SK-N-SH treated with all-trans-retinoic acid at 6 μM for 48 hours (cell line): ENCODE results near the gene CABLES1.

Experiments
- ATAC-seq: fragments of 200-7000 bp; cut with Tn5 transposase; 3 replicates; pipeline ENCODE4 v1.9.1; 2020; ENCODE audit warnings: mild to moderate bottlenecking, moderate library complexity
- BACH2 ChIP-seq: fragments of 250-450 bp; sonication (Bioruptor Pico); IDR thresholded peaks from 2 replicates; pipeline ENCODE4 v1.9.0; 2021; ENCODE audit warnings: mild to moderate bottlenecking, borderline replicate concordance
- CREB5 ChIP-seq: fragments of 250-450 bp; sonication (Bioruptor Pico); IDR thresholded peaks from 2 replicates; pipeline ENCODE4 v1.5.1; 2020; ENCODE audit warnings: low read depth, mild to moderate bottlenecking, moderate library complexity
- ESRRG ChIP-seq: fragments of 250-450 bp; sonication (Bioruptor Pico); IDR thresholded peaks from 2 replicates; pipeline ENCODE4 v1.6.1; 2021; ENCODE audit warnings: mild to moderate bottlenecking
- GLIS3 ChIP-seq: fragments of 250-450 bp; sonication (Bioruptor Pico); IDR thresholded peaks from 2 replicates; pipeline ENCODE4 v1.5.0; 2020; ENCODE audit warnings: mild to moderate bottlenecking, moderate library complexity
- ISL1 ChIP-seq: fragments of 250-450 bp; sonication (Bioruptor Pico); IDR thresholded peaks from 2 replicates; pipeline ENCODE4 v2.1.2; 2022; ENCODE audit warnings: mild to moderate bottlenecking, moderate library complexity
- OSR1 ChIP-seq: fragments of 250-450 bp; sonication (Bioruptor Pico); IDR thresholded peaks from 2 replicates; pipeline ENCODE4 v1.8.0; 2022; ENCODE audit warnings: moderate library complexity, mild to moderate bottlenecking, inconsistent platforms
- PPARA ChIP-seq: fragments of 250-450 bp; sonication (Bioruptor Pico); IDR thresholded peaks from 2 replicates; pipeline ENCODE4 v1.5.0; 2020; ENCODE audit warnings: mild to moderate bottlenecking, borderline replicate concordance
- SNAI2 ChIP-seq: fragments of 250-450 bp; sonication (Bioruptor Pico); IDR thresholded peaks from 2 replicates; pipeline ENCODE4 v1.5.0; 2020; ENCODE audit warnings: mild to moderate bottlenecking, moderate library complexity
- TCF4 ChIP-seq: fragments of 250-450 bp; sonication (Bioruptor Pico); IDR thresholded peaks from 2 replicates; pipeline ENCODE4 v1.8.0; 2021; ENCODE audit warnings: mild to moderate bottlenecking, moderate library complexity, borderline replicate concordance
- TOX ChIP-seq: fragments of 250-450 bp; sonication (Bioruptor Pico); IDR thresholded peaks from 2 replicates; pipeline ENCODE4 v1.8.0; 2021; ENCODE audit warnings: mild to moderate bottlenecking, moderate library complexity, borderline replicate concordance
- ZFP3 ChIP-seq: fragments of 250-450 bp; sonication (Bioruptor Pico); IDR thresholded peaks from 2 replicates; pipeline ENCODE4 v1.5.0; 2020; ENCODE audit warnings: mild to moderate bottlenecking, moderate library complexity
- ZFP30 ChIP-seq: fragments of 450-650 bp; formaldehyde crosslinking; IDR thresholded peaks from 2 replicates; pipeline ENCODE4 v1.5.0; 2022; ENCODE audit warnings: mild to moderate bottlenecking, moderate library complexity
- ZNF565 ChIP-seq: fragments of 450-650 bp; formaldehyde crosslinking; conservative IDR thresholded peaks from 2 replicates; pipeline ENCODE4 v1.5.0; 2020; ENCODE audit warnings: low read depth, mild to moderate bottlenecking, moderate library complexity
- ZNF8 ChIP-seq: fragments of 450-650 bp; formaldehyde crosslinking; IDR thresholded peaks from 2 replicates; pipeline ENCODE4 v1.5.0; 2020; ENCODE audit warnings: mild to moderate bottlenecking, moderate library complexity
- TF ChIP-seq, protein P1 (sequence below): fragments of 250-450 bp; sonication (Bioruptor Pico); IDR thresholded peaks from 2 replicates; pipeline ENCODE4 v1.8.0; 2021; ENCODE audit warnings: low read depth, mild to moderate bottlenecking, moderate library complexity, borderline replicate concordance
- TF ChIP-seq, protein P2 (sequence below): fragments of 250-450 bp; sonication (Bioruptor Pico); IDR thresholded peaks from 2 replicates; pipeline ENCODE4 v1.8.0; 2020; ENCODE audit warnings: mild to moderate bottlenecking, moderate library complexity, borderline replicate concordance
- TF ChIP-seq, protein P3 (sequence below): fragments of 250-450 bp; sonication (Bioruptor Pico); IDR thresholded peaks from 2 replicates; pipeline ENCODE4 v1.5.1; 2021; ENCODE audit warnings: mild to moderate bottlenecking, moderate library complexity
- TF ChIP-seq, protein P4 (sequence below): fragments of 250-450 bp; sonication (Bioruptor Pico); IDR thresholded peaks from 2 replicates; pipeline ENCODE4 v1.5.0; 2020; ENCODE audit warnings: mild to moderate bottlenecking, moderate library complexity

Gene CABLES1

DNA sequence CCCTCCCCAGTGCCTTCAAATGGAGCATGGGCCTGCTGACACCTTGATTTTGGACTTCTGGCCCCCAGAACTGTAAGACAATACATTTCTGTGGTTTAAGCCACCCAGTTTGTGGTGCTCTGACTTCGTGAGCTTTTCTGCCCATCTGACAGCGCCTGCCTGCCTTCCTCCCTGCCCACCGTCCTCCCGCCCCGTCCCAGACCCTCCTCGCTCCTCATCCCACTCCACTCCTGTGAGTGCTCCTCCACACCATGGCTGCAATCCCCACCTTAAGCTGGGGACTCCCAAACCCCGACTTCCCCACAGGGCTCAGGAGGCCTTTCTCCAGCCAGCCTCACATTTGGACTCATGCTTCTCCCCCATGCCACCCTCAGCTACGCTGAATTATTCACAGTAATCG lies 70.7 kb downstream of the CABLES1 start (continued):
- TF ChIP-seq, protein P1, sequence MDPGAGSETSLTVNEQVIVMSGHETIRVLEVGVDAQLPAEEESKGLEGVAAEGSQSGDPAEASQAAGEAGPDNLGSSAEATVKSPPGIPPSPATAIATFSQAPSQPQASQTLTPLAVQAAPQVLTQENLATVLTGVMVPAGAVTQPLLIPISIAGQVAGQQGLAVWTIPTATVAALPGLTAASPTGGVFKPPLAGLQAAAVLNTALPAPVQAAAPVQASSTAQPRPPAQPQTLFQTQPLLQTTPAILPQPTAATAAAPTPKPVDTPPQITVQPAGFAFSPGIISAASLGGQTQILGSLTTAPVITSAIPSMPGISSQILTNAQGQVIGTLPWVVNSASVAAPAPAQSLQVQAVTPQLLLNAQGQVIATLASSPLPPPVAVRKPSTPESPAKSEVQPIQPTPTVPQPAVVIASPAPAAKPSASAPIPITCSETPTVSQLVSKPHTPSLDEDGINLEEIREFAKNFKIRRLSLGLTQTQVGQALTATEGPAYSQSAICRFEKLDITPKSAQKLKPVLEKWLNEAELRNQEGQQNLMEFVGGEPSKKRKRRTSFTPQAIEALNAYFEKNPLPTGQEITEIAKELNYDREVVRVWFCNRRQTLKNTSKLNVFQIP = no peak
- TF ChIP-seq CREB5 (CRISPR knock-in tag) = no peak
- TF ChIP-seq, all 23 proteins: peak for 0

DNA sequence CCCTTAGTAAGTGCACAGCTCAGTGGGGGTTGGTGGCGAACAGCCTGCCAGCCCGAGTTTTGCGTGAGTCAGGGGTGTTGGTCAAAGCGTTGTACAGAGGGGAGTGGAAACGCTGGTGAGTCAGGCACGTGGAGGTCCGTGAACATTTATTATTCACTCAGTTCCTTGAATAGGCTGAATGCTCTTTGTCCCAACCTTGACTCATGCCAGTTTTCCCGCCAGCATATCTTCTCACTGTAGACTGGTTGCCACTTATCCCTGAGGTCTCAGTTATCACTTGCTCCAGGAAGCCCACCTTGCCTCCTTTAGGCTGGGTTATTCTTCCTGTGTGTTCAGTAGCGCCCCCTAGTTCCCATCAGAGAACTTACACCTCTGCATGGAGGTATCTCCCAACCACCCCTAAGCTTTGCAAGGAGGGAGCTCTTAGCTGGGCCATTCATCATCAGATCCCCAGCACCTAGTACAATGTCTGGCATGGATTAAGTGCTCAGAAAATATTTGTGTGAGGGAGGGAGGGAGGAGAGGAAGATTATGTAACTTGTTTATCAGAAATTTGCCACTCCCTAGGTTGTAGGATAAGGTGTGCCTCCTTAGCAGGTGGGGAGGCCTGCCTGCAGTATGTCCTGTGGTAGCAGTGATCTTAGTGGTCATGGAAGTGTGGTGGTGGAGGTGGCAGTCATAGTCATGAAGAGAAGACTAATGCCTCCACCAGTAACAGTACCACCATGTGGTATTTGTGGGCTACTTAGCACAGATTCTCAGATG lies 72.1 kb downstream of the CABLES1 start:
- TF ChIP-seq ZFP30 (CRISPR knock-in tag) = no peak
- TF ChIP-seq SNAI2 = no peak
- TF ChIP-seq, protein P1 = no peak
- TF ChIP-seq ZNF8 = no peak
- no peak for TF ChIP-seq TOX (CRISPR knock-in tag)
- TF ChIP-seq PPARA (CRISPR knock-in tag) = no peak
- TF ChIP-seq, protein P2, sequence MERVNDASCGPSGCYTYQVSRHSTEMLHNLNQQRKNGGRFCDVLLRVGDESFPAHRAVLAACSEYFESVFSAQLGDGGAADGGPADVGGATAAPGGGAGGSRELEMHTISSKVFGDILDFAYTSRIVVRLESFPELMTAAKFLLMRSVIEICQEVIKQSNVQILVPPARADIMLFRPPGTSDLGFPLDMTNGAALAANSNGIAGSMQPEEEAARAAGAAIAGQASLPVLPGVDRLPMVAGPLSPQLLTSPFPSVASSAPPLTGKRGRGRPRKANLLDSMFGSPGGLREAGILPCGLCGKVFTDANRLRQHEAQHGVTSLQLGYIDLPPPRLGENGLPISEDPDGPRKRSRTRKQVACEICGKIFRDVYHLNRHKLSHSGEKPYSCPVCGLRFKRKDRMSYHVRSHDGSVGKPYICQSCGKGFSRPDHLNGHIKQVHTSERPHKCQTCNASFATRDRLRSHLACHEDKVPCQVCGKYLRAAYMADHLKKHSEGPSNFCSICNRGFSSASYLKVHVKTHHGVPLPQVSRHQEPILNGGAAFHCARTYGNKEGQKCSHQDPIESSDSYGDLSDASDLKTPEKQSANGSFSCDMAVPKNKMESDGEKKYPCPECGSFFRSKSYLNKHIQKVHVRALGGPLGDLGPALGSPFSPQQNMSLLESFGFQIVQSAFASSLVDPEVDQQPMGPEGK = no peak
- no peak for TF ChIP-seq ESRRG (CRISPR knock-in tag)
- TF ChIP-seq ISL1 = no peak
- TF ChIP-seq, protein P3, sequence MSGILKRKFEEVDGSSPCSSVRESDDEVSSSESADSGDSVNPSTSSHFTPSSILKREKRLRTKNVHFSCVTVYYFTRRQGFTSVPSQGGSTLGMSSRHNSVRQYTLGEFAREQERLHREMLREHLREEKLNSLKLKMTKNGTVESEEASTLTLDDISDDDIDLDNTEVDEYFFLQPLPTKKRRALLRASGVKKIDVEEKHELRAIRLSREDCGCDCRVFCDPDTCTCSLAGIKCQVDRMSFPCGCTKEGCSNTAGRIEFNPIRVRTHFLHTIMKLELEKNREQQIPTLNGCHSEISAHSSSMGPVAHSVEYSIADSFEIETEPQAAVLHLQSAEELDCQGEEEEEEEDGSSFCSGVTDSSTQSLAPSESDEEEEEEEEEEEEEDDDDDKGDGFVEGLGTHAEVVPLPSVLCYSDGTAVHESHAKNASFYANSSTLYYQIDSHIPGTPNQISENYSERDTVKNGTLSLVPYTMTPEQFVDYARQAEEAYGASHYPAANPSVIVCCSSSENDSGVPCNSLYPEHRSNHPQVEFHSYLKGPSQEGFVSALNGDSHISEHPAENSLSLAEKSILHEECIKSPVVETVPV = no peak
- TF ChIP-seq ZFP3 (CRISPR knock-in tag) = no peak
- no peak for TF ChIP-seq TCF4 (CRISPR knock-in tag)
- no peak for TF ChIP-seq GLIS3 (CRISPR knock-in tag)
- ATAC-seq = no peak; the same call in 2 of the 3 replicates

DNA sequence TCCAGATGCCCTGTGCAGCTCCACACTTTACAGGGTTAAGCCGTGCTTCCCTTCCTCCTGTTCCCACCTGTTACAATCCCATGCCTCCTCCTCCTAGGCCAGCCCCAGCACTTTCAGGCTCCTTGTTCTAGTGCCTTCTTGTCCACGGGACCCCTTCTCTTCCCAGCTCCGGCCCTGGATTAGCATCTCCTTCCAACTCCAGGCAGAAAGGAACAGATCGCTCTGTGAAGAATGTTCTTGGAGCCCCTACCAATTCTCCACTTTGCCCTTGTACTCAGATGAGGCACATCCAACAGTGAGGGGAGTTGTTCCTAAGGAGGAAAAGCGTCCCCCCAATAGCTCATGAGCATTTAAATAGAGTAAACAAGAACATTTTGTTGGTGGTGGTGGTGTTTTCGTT lies 72.7 kb downstream of the CABLES1 start:
- no peak for ATAC-seq
- no peak for TF ChIP-seq PPARA (CRISPR knock-in tag)
- TF ChIP-seq GLIS3 (CRISPR knock-in tag) = no peak
- no peak for TF ChIP-seq TOX (CRISPR knock-in tag)
- TF ChIP-seq ZFP3 (CRISPR knock-in tag) = no peak
- TF ChIP-seq TCF4 (CRISPR knock-in tag) = no peak

DNA sequence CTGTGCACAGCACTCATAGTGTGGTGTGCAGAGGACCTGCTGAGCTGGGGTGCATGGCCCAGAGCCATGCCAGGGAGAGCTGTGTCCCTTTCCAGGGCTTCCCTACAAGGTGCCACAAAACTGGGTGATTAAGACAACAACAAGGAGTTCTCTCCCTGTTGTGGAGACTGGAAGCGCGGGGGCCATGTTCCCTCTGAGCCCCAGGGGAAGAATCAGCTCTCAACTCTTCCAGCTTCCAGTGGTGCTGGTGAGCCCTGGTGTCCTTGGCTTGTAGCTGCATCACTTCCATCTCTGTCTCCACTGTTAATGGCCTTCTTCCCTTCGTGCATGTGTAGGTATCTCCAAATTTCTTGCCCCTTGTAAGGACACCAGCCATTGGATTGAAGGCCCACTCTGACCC lies 73.3 kb downstream of the CABLES1 start:
- TF ChIP-seq ZFP30 (CRISPR knock-in tag) = no peak
- no peak for TF ChIP-seq ZNF565 (CRISPR knock-in tag)
- no peak for TF ChIP-seq ISL1
- no peak for TF ChIP-seq BACH2 (CRISPR knock-in tag)
- TF ChIP-seq, protein P4, sequence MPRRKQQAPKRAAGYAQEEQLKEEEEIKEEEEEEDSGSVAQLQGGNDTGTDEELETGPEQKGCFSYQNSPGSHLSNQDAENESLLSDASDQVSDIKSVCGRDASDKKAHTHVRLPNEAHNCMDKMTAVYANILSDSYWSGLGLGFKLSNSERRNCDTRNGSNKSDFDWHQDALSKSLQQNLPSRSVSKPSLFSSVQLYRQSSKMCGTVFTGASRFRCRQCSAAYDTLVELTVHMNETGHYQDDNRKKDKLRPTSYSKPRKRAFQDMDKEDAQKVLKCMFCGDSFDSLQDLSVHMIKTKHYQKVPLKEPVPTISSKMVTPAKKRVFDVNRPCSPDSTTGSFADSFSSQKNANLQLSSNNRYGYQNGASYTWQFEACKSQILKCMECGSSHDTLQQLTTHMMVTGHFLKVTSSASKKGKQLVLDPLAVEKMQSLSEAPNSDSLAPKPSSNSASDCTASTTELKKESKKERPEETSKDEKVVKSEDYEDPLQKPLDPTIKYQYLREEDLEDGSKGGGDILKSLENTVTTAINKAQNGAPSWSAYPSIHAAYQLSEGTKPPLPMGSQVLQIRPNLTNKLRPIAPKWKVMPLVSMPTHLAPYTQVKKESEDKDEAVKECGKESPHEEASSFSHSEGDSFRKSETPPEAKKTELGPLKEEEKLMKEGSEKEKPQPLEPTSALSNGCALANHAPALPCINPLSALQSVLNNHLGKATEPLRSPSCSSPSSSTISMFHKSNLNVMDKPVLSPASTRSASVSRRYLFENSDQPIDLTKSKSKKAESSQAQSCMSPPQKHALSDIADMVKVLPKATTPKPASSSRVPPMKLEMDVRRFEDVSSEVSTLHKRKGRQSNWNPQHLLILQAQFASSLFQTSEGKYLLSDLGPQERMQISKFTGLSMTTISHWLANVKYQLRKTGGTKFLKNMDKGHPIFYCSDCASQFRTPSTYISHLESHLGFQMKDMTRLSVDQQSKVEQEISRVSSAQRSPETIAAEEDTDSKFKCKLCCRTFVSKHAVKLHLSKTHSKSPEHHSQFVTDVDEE (CRISPR knock-in tag) = no peak
- TF ChIP-seq, protein P2 = no peak
- no peak for TF ChIP-seq OSR1 (CRISPR knock-in tag)
- TF ChIP-seq CREB5 (CRISPR knock-in tag) = no peak
- no peak for TF ChIP-seq TCF4 (CRISPR knock-in tag)
- TF ChIP-seq, all 23 proteins: peak for 0
- ATAC-seq = no peak
